H54 (cell line): ENCODE measurements around the gene KCNG2.

Experiments
- DNase-seq: peaks from one replicate; pipeline ENCODE4 v3.0.0; 2011; ENCODE audit warnings: low spot score, mixed read lengths; ENCODE audit not compliant: insufficient read length
- FAIRE-seq: peaks from 3 replicates; lab custom pipeline; 2011; peaks lifted over from hg19 to GRCh38; lab: Jason Lieb, UNC
- POLR2A ChIP-seq: IDR thresholded peaks from 2 replicates; pipeline ENCODE4 v1.6.1; 2011; ENCODE audit warnings: low read depth, mild to moderate bottlenecking, low read length

KCNG2 gene

DNA sequence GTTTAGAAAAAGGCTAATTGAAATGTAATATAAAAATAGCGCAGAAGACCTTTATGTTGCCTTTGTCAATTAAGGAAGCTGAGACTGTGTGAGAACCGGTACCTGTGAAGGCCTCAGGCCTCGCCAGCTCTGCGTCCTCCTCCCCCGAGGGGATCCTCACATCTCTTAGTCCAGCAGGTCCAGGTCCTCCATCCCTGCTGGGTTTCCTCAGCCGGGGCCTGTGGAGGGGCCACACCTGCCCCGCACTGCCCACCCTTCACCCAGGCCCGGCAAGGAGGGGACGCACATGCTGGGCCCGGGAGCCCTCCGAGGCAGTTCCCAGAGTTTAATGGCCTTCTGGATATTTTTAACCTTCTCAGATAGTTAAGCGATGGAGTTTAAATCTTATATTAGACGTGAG lies 3.5 kb downstream of the KCNG2 start:
- no peak for FAIRE-seq

GRCh38 chr18:79801641-79802040 lies 3.9 kb downstream of the KCNG2 start:
- no peak for FAIRE-seq
- no peak for TF ChIP-seq POLR2A
- DNase-seq: no peak

More for the DNA sequence above, 3.5 kb downstream of the KCNG2 start:
- DNase-seq: no peak
- no peak for TF ChIP-seq POLR2A

- DNase-seq (no peak), FAIRE-seq (no peak)
- no peak for TF ChIP-seq POLR2A
Observed at GRCh38 chr18:79802298-79802697, 4.6 kb downstream of the KCNG2 start.

- TF ChIP-seq POLR2A: no peak
- FAIRE-seq (no peak), DNase-seq (no peak)
Observed at GRCh38 chr18:79803611-79804051, 5.9 kb downstream of the KCNG2 start.

GRCh38 chr18:79804130-79804787 lies 6.5 kb downstream of the KCNG2 start:
- FAIRE-seq (no peak), DNase-seq (no peak)
- TF ChIP-seq POLR2A: no peak

GRCh38 chr18:79805211-79805887 lies 7.6 kb downstream of the KCNG2 start:
- FAIRE-seq (no peak), DNase-seq (no peak)
- TF ChIP-seq POLR2A: no peak

DNA sequence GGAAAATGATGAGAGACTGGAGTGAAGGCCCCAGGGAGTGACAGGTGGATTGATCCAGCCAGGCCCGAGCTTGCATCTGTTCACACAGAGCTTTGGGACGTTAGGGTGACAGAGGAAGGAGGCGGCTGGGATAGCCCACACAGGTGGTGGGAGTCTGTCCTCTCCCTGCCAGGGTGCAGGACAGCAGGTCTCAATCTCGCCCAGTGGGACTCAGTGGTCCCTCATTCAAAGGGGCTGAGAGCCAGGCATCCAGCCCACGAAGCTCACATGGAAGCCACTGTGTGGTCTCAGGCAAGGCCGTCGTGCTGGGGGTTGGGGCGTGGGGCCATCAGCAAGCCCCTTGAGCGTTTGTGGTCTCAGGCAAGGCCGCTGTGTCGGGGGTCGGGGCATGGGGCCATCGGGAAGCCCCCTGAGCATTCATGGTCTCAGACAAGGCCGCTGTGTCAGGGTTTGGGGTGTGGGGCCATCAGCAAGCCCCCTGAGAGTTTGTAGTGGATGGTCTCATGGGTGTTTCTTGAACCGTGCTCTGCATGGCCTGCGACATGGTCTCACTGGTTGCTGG lies 8.3 kb downstream of the KCNG2 start:
- TF ChIP-seq POLR2A: no peak
- FAIRE-seq (no peak), DNase-seq (no peak)

GRCh38 chr18:79806976-79807841 lies 9.5 kb downstream of the KCNG2 start:
- no peak for TF ChIP-seq POLR2A
- no peak for FAIRE-seq
- DNase-seq: no peak

DNA sequence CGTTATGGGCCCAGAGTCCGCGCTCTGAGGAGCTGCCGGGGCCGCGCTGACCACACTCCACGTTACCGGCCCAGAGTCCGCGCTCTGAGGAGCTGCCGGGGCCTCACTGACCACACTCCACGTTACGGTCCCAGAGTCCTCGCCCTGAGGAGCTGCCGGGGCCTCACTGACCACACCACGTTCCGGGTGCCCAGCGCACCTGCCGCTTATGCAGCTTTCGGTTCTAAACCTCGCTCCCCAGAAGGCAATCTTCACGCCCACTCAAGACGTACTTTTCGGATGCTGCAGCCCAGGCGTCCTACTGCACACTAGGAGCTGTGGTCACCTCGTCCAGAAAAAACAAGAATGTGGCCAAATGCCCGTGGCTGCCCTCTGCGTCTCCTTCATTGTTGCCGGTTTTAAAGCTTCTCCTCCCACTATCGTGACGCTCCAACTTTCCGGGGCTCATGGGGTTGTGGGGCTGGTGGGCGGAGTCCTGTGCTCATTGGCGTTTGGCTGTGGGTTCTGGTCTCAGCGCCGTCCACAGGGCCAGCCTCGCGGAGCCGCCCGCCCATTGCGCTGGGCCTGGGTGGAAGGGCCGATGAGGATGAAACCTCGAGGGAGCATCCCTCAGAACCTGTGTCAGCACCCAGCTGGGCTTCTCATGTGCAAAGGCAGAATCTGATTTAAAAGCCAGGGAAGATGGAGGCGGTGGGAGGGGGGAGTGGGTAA lies 11.9 kb downstream of the KCNG2 start:
- DNase-seq: no peak
- no peak for TF ChIP-seq POLR2A
- FAIRE-seq: no peak

- no peak for DNase-seq
- TF ChIP-seq POLR2A: no peak
Observed at GRCh38 chr18:79812052-79812451, 14.3 kb downstream of the KCNG2 start.

GRCh38 chr18:79814373-79814772 lies 16.6 kb downstream of the KCNG2 start:
- DNase-seq (no peak), FAIRE-seq (no peak)
- TF ChIP-seq POLR2A: no peak

More at GRCh38 chr18:79812052-79812451, 14.3 kb downstream of the KCNG2 start:
- FAIRE-seq: no peak

GRCh38 chr18:79815657-79816056 lies 17.9 kb downstream of the KCNG2 start:
- FAIRE-seq (no peak), DNase-seq (no peak)
- no peak for TF ChIP-seq POLR2A

DNA sequence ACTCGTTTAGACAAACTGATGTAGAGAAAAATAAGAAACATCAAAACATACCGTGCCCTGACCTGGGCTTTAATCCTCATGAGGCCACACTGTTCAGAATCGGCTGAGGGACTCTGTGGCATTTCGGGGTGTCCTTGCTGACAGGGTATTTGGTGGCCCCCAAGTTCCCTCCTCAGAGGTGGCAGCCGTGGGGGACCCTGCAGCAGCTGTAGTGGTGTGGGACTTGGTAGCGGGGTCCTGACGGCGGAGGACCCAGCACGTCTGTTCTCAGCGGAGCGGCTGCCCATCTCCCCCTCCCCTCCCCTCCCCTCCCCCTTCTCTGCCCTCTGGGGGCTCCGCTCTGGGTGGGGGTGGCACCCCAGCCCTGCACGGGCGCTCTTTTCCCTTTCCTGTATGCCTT lies 18.4 kb downstream of the KCNG2 start:
- no peak for TF ChIP-seq POLR2A
- no peak for FAIRE-seq
- DNase-seq: no peak
